ENCODE measurements around the gene ACTL8. TPM values are rescaled to one million over a fixed set of nuclear protein-coding genes. Genes with fewer than 3 reads are reported as not detected.

ACTL8 gene
- total and polyA plus RNA-seq, 8 donors, result not detected

- intact Hi-C loops (cut with DNase I), result no loop called here
- Histone ChIP-seq H3K4me1 (no peaks in the 10 kb centered on the region), H3K4me3 (no peak overlapping the region), H3K27me3 (no peaks in the 10 kb centered on the region), H3K27ac (no peak overlapping the region), H3K9me3 (no peaks in the 10 kb centered on the region), H3K36me3 (no peaks in the 10 kb centered on the region)
- 96 to 99% methylated on average over 4 of the region's 4 CpGs for WGBS, 2 donors
- no peak for TF ChIP-seq CTCF (IDR thresholded peaks at IDR 0.05)
- ATAC-seq (no peak), FAIRE-seq (no peak), DNase-seq (peak in 1 of 6 donors; percentile 21)
These were observed 120.7 kb downstream of the ACTL8 start for GRCh38 chr1:17875882-17876280.

Other genes with a start within 250 kb of the ACTL8 start
- gene ARHGEF10L, start 215.6 kb upstream of the ACTL8 start, total RNA-seq, result 10 to 100 TPM; 36.2 to 58.7 (median 48.2) TPM
- 100 to 1,000 TPM; 103 to 104 TPM for gene ARHGEF10L, start 215.6 kb upstream of the ACTL8 start, polyA plus RNA-seq